ENCODE measurements around the gene CYP46A1.

CYP46A1 gene

DNA sequence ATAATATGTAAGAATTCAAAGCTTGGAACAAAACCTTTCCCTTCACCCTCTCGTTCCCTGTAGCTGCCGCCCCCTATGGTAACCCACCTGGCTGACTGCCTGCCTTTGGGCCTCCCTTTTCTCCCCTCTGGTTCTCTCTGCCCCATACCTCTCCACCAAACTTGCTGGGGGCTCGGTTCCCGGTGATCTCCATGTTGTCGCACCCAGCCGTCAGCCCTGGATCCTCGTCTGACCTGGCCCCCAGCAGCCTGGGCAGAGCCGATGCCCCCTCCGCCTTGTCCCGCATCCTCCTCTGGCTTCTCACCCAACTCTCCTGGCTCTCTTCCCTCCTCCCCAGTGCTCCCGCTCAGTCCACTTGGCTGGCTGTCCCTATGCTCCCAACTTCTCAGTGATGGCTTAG, 4.5 kb downstream of the CYP46A1 start:
- Histone ChIP-seq H3K9ac (ENCODE audit: low read length) (no peak overlapping the region), H3F3A (ENCODE audit: insufficient read depth, low read length) (no peaks in the 10 kb centered on the region), H3K27me3 (ENCODE audit: insufficient read depth, low read length) (no peaks in the 10 kb centered on the region), H3K4me2 (ENCODE audit: low read length) (no peak overlapping the region), H3K4me1 (ENCODE audit: insufficient read depth, low read length, severe bottlenecking) (peaks cover 6% of the 10 kb centered on the region), H4K20me1 (ENCODE audit: insufficient read depth, low read length) (no peaks in the 10 kb centered on the region), H3K79me2 (ENCODE audit: insufficient read depth, low read length) (no peaks in the 10 kb centered on the region), H3K9me3 (ENCODE audit: low read length) (no peaks in the 10 kb centered on the region), H2AFZ (ENCODE audit: low read length) (no peak overlapping the region), H3K4me3 (ENCODE audit: low read depth, low read length, poor library complexity, severe bottlenecking) (no peak overlapping the region), H3K27ac (ENCODE audit: low read depth, low read length, poor library complexity, severe bottlenecking) (no peak overlapping the region), H3K36me3 (ENCODE audit: insufficient read depth, low read length) (no peaks in the 10 kb centered on the region), H3K9me2 (ENCODE audit: low read depth, low read length) (no peaks in the 10 kb centered on the region)
- TF ChIP-seq, protein P1, sequence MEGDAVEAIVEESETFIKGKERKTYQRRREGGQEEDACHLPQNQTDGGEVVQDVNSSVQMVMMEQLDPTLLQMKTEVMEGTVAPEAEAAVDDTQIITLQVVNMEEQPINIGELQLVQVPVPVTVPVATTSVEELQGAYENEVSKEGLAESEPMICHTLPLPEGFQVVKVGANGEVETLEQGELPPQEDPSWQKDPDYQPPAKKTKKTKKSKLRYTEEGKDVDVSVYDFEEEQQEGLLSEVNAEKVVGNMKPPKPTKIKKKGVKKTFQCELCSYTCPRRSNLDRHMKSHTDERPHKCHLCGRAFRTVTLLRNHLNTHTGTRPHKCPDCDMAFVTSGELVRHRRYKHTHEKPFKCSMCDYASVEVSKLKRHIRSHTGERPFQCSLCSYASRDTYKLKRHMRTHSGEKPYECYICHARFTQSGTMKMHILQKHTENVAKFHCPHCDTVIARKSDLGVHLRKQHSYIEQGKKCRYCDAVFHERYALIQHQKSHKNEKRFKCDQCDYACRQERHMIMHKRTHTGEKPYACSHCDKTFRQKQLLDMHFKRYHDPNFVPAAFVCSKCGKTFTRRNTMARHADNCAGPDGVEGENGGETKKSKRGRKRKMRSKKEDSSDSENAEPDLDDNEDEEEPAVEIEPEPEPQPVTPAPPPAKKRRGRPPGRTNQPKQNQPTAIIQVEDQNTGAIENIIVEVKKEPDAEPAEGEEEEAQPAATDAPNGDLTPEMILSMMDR (IDR thresholded peaks at IDR 0.05; ENCODE audit: low read length), result no peak
- TF ChIP-seq EZH2 (IDR thresholded peaks at IDR 0.05; ENCODE audit: borderline replicate concordance, low read length), result no peak

DNA sequence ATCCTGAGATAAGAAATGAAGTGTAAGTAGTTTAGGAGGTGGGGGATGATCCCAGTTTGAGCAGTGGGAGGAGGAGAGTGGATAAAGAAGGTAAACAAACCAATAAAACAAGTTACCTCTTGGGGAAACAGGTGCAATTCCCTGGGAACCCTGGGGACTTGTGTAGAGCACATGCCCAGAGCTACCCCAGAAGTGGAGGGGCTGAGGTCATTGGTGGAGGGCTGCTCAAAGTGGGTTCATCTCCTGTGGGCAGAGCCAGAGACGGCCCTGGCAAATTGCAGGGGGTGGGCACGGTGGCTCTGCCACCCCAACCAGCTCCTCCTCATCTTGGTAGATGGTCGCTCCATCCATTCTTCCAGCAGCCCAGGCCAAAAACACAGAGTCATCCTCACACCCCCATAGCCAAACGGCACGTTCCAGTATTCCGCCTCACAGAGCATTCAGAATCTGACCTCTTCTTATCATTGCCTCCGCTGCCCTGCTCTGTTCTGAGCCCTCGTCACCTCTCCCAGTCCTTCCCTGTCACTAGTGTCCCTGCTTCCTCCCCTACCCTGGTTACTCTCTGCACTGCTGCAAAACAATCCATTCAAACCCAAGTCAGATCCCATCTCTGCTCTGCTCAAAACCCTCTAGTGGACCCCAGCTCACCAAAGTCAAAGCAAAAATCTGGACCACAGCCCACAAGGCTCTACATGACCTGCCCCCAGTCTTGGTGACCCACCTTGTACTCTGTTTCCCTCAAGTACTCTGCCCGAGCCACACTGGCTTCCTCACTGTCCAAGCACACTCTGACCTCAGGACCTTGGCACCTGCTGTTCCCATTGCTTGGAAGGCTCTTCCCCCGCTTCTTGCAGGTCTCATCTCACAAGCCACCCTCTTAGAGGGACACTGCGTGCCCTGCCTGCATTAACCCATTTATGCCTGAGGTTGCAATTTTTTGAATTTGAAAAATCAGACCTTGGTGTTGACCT, 5.5 kb downstream of the CYP46A1 start:
- peaks cover 3% of the 10 kb centered on the region for H3K4me1 ChIP-seq (ENCODE audit: insufficient read depth, low read length, severe bottlenecking)
- no peak overlapping the region for H3K4me2 ChIP-seq (ENCODE audit: low read length)
- no peak overlapping the region for H2AFZ ChIP-seq (ENCODE audit: low read length)
- no peak overlapping the region for H3K27ac ChIP-seq (ENCODE audit: low read depth, low read length, poor library complexity, severe bottlenecking)
- H3K79me2 ChIP-seq (ENCODE audit: insufficient read depth, low read length), result no peaks in the 10 kb centered on the region
- no peaks in the 10 kb centered on the region for H3K36me3 ChIP-seq (ENCODE audit: insufficient read depth, low read length)
- H3F3A ChIP-seq (ENCODE audit: insufficient read depth, low read length), result no peaks in the 10 kb centered on the region
- no peaks in the 10 kb centered on the region for H3K27me3 ChIP-seq (ENCODE audit: insufficient read depth, low read length)
- H3K9me2 ChIP-seq (ENCODE audit: low read depth, low read length), result no peaks in the 10 kb centered on the region
- no peak overlapping the region for H3K4me3 ChIP-seq (ENCODE audit: low read depth, low read length, poor library complexity, severe bottlenecking)
- H3K9ac ChIP-seq (ENCODE audit: low read length), result no peak overlapping the region
- no peak for TF ChIP-seq EZH2 (IDR thresholded peaks at IDR 0.05; ENCODE audit: borderline replicate concordance, low read length)
- TF ChIP-seq, protein P1 (IDR thresholded peaks at IDR 0.05; ENCODE audit: low read length), result no peak
- H3K9me3 ChIP-seq (ENCODE audit: low read length), result no peaks in the 10 kb centered on the region
- H4K20me1 ChIP-seq (ENCODE audit: insufficient read depth, low read length), result no peaks in the 10 kb centered on the region

DNA sequence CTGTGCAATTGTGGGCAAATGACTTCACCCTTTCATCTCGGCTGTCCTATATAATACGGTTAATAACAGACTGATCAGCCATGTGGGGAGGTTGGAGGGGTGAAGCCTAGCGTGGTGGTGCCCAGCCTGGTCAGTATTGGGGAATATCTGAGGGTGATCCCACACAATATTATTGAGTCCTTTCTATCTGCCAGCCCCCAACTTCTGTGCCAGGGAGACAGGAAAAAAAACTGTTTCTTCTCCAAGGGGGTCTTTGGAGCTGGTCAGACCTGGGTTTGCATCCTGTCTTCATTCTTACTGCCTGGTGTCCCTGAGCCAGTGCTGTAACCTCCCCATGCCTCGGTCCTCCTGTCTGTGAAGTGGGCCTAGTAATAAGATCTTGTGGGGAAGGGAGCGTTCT, 6.5 kb downstream of the CYP46A1 start:
- Histone ChIP-seq H4K20me1 (ENCODE audit: insufficient read depth, low read length) (no peaks in the 10 kb centered on the region), H3K36me3 (ENCODE audit: insufficient read depth, low read length) (no peaks in the 10 kb centered on the region), H3F3A (ENCODE audit: insufficient read depth, low read length) (no peaks in the 10 kb centered on the region), H2AFZ (ENCODE audit: low read length) (no peak overlapping the region), H3K9ac (ENCODE audit: low read length) (no peak overlapping the region), H3K4me3 (ENCODE audit: low read depth, low read length, poor library complexity, severe bottlenecking) (no peak overlapping the region), H3K4me1 (ENCODE audit: insufficient read depth, low read length, severe bottlenecking) (no peaks in the 10 kb centered on the region), H3K79me2 (ENCODE audit: insufficient read depth, low read length) (no peaks in the 10 kb centered on the region), H3K27ac (ENCODE audit: low read depth, low read length, poor library complexity, severe bottlenecking) (no peak overlapping the region), H3K27me3 (ENCODE audit: insufficient read depth, low read length) (no peaks in the 10 kb centered on the region), H3K4me2 (ENCODE audit: low read length) (no peak overlapping the region), H3K9me3 (ENCODE audit: low read length) (no peaks in the 10 kb centered on the region), H3K9me2 (ENCODE audit: low read depth, low read length) (no peaks in the 10 kb centered on the region)
- TF ChIP-seq, protein P1 (IDR thresholded peaks at IDR 0.05; ENCODE audit: low read length), result no peak
- no peak for TF ChIP-seq EZH2 (IDR thresholded peaks at IDR 0.05; ENCODE audit: borderline replicate concordance, low read length)
